Left colon (tissue), 2 donors: Measurements from ENCODE around the gene FLG2. TPM values are rescaled to one million over a fixed set of nuclear protein-coding genes. Genes with fewer than 3 reads are reported as not detected.

Source experiments
- ATAC-seq: fragments of 200-7000 bp; cut with Tn5 transposase; one replicate; pipeline ENCODE4 v1.9.1; 2020; ENCODE audit warnings: mild to moderate bottlenecking, moderate library complexity
- DNase-seq, 2 donors: peaks; one replicate each; pipeline ENCODE4 v3.0.0-alpha.2; 2020
- intact Hi-C, 2 donors: fragments of 100-400 bp; cut with DNase I in 1 of 2; cut with micrococcal nuclease in 1 of 2; formaldehyde crosslinking; loops; one replicate each; pipeline versions ENCODE4 v1.11.2 to v1.14.0; 2022; cut with DNase I, micrococcal nuclease
- long read RNA-seq: library from polyadenylated mRNA; unstranded; transcript quantifications from one replicate; pipeline ENCODE4 v2.0.0, GENCODE V29; 2021
- total RNA-seq, 2 donors: library from RNA; stranded (reverse); fragmentation: NEBNext Ultra II Directional; extraction: Animal tissue kit (Norgen Biotek cat#: 25700); gene quantifications; one replicate each; pipeline ENCODE4 v1.2.1, GENCODE V29; 2021
- donor health status: DM: no; HTN: no; CAD: no.
- donor health status: DM: yes; HTN: yes; CAD: no.

FLG2 gene
- total RNA-seq = not detected
- long read RNA-seq = 0 reads

GRCh38 chr1:152359906-152360305, at the start of gene FLG2:
TSS of gene FLG2 (minus strand) at chr1:152360006. CDS start at chr1:152358884, 1,122 bp downstream.
- DNase-seq (no peak), ATAC-seq (no peak)
- intact Hi-C loops = no loop called here

- DNase-seq (no peak), ATAC-seq (no peak)
- intact Hi-C loops = no loop called here
Observed at GRCh38 chr1:152408664-152409063, 48.9 kb upstream of the FLG2 start.

DNA sequence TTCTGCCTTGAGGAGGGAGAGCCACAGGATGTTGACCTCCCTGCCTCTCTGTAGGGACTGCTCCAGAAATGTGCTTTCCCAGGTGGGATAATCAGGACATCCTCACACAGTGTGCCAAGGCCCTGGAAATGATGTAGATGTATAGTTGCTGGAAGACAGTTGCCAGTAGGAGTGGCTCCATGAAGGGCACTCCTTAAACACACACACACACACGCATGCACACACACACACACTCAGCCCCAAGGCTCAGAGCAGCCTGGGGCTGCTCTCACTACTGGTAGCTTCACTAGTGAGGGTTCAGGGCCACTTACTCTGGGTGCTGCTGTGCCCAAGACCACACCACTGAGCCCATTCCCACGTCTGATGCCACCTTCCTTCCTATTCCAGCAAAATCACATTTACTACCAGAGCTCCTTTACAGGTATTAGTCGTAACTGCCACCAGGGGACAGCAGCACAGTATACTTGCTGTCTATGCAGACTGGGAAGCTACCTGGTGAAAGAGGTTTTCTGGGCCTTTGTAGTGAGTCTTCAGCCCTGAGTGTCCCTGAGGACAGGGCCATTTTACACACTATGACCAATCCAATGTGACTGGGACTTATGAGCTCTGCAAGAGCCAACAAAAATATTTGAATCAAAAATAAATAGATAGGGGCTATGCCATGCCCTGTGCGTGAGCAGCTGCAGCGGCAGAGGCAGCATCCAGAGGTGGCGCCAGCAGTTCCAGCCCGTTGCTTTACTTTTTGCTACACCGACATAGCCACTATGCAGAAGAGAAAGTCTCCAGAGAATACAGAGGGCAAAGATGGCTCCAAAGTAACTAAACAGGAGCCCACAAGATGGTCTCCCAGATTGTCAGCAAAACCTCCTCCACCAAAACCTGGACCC, 39.2 kb upstream of the FLG2 start:
- no peak for ATAC-seq
- intact Hi-C loops = no loop called here
- DNase-seq = peak in 1 of 2 donors; percentile 15

GRCh38 chr1:152397474-152397873, 37.7 kb upstream of the FLG2 start:
- no peak for ATAC-seq
- DNase-seq = no peak

DNA sequence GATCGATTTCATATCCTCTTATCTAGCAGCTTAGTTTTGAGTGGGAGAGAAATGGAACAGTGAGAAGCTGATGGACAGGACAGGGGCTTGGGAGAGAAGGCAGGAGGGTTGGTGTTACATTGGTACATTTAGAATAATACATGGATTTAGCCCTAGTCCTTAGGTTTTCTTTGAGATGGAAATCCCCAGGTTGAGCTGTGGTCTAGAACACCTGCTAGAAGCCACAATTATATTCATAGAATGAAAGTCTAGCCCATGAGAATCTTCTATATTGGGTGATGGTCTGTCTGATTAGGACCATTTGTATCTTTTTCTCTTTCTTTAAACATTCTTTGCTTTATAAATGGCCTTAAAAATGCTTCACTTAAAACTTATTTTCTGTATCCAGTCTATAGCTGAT, 34.3 kb upstream of the FLG2 start:
- intact Hi-C loops = no loop called here
- no peak for ATAC-seq
- DNase-seq = no peak

More at GRCh38 chr1:152397474-152397873, 37.7 kb upstream of the FLG2 start:
- intact Hi-C loops = no loop called here

DNA sequence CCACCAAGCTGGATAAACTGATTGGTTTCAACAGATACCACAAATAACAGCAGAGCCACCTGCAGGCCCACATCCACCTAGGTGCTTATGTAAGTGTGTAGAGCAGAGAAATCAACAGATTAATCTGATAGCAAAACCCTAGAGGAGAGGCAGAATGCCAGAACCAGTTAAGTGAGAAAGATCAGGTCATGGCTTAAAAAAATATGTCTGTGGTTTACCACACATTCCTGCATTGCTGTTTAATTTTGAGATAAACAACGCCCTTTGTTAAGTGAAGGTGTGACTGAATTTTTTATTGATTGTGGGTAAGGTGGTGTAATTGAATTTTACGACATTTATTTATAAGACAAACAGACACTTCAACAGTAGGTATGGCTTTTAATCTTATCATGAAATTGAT, 33.1 kb upstream of the FLG2 start:
- ATAC-seq (no peak), DNase-seq (no peak)
- intact Hi-C loops = no loop called here

- no peak for ATAC-seq
- intact Hi-C loops = no loop called here
Observed at GRCh38 chr1:152388889-152389288, 29.1 kb upstream of the FLG2 start.

GRCh38 chr1:152386940-152387339, 27.1 kb upstream of the FLG2 start:
- no peak for DNase-seq
- intact Hi-C loops = no loop called here
- no peak for ATAC-seq

More at GRCh38 chr1:152388889-152389288, 29.1 kb upstream of the FLG2 start:
- DNase-seq = no peak

DNA sequence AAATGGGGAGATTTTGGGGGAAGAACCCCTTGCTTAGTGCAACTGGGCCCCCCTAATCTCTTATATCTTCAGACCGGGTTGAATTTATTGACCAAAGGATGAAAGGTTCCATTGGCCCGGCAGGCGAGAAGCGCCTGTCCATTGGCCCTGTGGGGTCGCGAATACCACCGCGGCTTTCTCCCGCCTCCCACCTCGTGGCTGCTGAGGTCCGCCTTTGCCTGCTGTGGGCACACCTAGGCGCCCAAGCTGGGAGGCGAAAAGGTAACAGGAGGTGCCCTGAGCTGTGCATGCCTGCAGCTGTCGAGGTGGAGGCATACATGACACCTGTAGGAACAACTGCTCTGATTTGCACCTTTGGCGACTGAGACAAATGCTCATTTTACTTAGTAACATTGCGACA, 21.1 kb upstream of the FLG2 start:
- ATAC-seq = no peak
- intact Hi-C loops = no loop called here
- DNase-seq = no peak

- intact Hi-C loops = no loop called here
- ATAC-seq (no peak), DNase-seq (no peak)
Observed at GRCh38 chr1:152374451-152374850, 14.6 kb upstream of the FLG2 start.

DNA sequence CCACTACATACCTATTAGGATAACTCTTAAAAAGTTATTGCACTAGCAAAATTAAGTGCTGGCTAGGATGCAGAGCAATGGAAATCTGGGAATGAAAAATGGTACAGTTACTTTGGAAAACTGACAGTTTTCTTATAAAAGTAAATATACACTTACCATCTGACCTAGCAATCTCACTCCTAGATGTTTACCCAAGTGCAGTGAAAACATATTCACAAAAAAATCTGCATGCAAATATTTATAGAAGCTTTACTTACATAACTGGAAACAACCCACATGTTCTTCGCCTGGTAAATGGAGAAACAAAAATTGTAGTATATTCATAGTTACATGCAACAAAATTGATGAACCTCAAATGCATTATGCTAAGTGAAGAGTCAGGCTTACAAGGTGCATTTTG, 12.9 kb upstream of the FLG2 start:
- no peak for DNase-seq
- intact Hi-C loops = no loop called here
- ATAC-seq = no peak

DNA sequence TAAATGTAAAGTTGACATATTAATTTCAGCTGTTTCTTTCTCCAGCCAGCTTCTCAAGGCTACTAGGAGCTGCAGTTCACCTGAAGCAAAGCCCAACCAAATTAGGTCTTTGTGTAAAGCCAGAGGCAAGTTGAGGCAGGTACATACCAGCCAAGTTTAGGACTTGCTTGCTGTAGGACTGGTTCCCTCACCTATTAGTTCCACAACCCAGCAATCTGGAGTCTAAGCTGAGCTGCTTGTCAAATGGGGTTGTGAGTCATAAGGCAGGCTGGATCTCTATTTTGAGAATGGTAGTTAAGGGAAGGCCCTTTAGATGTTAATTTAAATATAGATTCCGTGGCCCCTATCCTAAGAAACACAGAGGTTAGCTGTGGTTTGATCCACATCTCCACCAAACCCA, 7.6 kb upstream of the FLG2 start:
- intact Hi-C loops = no loop called here
- ATAC-seq (no peak), DNase-seq (no peak)

DNA sequence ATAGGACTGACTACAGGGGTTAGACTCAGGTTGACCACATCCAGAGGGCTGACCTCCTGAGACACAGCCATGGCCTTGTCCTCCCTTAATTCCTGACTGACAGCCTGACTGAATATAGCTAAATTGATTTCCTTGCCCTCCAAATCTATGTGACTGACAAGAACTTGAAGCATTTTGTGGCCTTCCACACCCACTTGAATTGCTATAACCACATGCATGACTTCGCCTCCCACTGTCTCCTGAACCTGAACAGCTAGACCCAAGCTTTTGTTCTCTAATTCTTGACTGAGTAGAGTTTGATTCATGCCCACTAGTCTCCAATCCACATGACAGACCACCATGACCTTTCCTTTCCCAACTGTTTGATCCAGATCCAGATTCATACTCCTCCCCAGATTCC, 3.1 kb downstream of the FLG2 start:
- intact Hi-C loops = no loop called here
- ATAC-seq = no peak
- no peak for DNase-seq

DNA sequence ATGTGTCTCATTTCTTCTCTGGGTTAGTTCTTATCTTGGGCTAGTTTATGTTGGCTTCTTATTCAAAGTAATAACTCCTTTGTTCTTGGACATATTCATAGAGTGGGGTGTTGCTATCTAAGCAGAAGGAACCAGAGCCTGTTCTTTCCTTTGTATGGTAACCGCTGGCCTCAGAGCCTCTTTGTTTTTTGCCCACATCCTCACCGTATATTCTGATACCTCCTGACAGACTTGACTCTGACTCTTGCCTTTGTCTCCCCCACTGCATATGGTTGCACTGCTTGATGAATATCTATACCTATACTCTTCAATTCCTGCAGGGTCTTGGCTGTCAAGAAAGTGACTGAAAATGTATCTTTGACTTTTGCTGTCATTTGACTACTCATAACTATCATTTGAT, 10.2 kb downstream of the FLG2 start:
- no peak for DNase-seq
- intact Hi-C loops = no loop called here
- no peak for ATAC-seq

DNA sequence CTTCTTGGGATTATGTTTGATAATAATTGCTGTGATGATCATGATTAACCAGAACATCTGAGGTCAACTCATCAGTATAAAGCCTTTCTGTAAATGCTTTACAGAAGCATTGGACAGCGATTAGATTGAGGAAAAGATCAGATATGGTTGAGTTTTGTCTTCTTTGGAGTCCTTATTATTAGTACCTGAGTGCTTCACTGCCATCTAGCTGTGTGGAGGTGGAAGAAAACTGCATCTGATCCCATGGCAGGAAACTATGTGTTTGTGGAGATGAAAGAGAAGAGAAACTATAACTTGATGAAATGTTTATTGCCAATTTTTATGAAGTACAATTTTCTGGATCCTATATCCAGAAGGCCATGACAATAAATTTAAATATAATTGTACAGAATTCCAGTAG, 11.4 kb downstream of the FLG2 start:
- intact Hi-C loops = no loop called here

DNA sequence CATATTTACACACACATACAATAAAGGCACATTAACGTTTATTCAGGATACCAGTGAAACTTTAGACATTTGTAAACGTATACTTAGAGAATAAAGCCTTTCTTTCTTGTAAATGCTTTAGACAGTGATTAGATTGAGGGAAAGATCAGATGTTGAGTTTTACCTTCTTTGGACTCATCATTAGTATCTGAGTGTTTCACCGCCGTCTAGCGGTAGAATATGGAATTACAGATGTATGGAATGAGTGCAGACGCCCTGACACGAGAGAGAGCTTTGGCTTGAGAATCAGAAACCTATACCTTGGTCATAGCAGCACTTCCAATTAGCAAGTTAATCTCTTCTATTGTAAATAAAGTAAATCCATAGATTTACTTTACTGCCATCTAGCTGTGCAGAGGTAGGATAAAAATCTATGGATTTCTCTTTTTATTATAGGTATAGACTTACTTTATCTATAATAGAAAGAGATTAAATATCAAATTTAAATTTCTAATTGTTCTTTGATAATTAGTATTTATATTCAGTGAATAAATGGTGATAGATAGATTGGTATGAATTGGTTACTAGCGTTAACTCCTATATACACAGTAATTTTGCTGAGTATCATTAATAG, 12.6 kb downstream of the FLG2 start:
- peak; percentile 53 for ATAC-seq
- DNase-seq = no peak
- intact Hi-C loops = no loop called here

More for the DNA sequence above, 11.4 kb downstream of the FLG2 start:
- no peak for ATAC-seq
- DNase-seq = no peak

DNA sequence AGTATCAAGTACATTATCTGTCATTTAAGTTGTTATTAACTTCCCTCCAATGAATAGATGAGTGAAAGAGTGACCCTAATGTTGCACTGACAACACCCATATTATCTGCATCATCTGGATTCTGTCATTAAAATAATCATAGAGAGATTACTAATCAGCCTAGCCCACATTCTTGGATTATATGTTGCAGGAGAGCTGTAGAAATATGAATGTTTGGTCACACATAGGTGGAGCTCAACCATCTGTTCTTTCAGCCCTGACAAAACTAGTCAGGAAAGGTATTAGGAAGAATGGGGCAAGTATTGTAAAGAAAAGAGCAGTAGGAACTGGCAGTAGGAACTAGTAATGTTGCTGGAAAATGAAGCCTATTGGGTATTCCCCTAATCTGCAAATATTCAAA, 15.4 kb downstream of the FLG2 start:
- no peak for ATAC-seq
- intact Hi-C loops = no loop called here
- DNase-seq = no peak

DNA sequence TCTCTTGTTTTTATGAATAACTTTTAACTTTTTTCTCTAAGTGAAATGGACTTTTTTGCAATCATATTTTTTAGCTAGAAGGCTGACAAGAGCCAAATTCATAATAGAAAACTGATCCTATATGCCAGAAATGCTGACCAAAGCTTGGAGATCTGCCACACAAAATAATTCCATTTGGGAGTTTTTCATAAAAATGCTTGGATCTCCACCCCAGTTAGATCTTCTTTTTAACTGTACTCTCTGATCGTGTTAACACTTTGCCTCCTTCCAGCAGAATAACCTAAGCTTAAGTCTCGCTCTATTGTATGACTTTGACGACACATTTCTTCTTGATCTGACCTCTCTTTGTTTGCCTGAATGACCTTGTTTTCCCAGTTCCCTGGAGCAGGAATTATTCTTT, 16.8 kb downstream of the FLG2 start:
- no peak for ATAC-seq
- DNase-seq = no peak
- intact Hi-C loops = no loop called here

DNA sequence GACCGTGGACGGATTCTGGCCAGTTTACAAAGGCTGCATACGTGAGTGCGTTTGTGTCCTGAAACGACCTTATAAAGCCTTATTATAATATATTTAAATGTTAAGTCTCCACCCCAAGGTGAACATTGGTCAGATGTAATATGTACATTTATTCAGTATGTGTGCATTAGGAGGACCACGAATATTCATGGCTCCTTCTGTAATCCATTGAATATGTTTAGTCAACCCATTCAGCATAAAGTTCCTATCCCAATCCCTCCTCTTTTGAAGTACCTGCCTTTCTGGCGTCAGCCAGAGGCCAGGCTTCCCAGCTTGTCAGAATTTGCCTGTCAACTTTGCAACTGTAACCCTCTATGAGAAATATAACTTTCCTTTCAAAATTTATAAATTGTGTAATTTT, 24.4 kb downstream of the FLG2 start:
- DNase-seq = no peak
- intact Hi-C loops = no loop called here
- no peak for ATAC-seq

GRCh38 chr1:152328801-152329391, 30.9 kb downstream of the FLG2 start:
- no peak for DNase-seq
- intact Hi-C loops = no loop called here
- no peak for ATAC-seq
